Daoy (cell line): ENCODE data around the gene NDUFC2. TPM values are rescaled to one million over a fixed set of nuclear protein-coding genes. Genes with fewer than 3 reads are reported as not detected.

Source experiments
- DNase-seq: peaks from one replicate; pipeline ENCODE4 v3.0.0-alpha.2; 2015; ENCODE audit warnings: low read depth
- total RNA-seq: library from RNA; depleted of rRNA; stranded (reverse); fragments of >200 nt; shearing (Covaris generic); gene quantifications from 2 replicates; pipeline ENCODE4 v1.2.3, GENCODE V29; 2014; rRNA removed

The NDUFC2 gene
- total RNA-seq, 1 experiment from 2014 or later = 113 TPM

- peak; percentile 74 for DNase-seq
Observed at GRCh38 chr11:78030429-78031325, 49.0 kb downstream of the NDUFC2 start.

- peak; percentile 81 for DNase-seq
Observed at GRCh38 chr11:78028423-78028822, 51.2 kb downstream of the NDUFC2 start.

GRCh38 chr11:78027759-78028158 is 51.9 kb downstream of the NDUFC2 start:
- no peak for DNase-seq

GRCh38 chr11:78025378-78025777 is 54.3 kb downstream of the NDUFC2 start:
- DNase-seq = no peak

- no peak for DNase-seq
Observed at GRCh38 chr11:78023426-78023825, 56.2 kb downstream of the NDUFC2 start.

GRCh38 chr11:78022397-78023396 is 57.0 kb downstream of the NDUFC2 start, which contains the start of gene KCTD14:
KCTD14 (minus strand) TSS chr11:78023276; CDS start chr11:78023249, 27 bp downstream.
- peak; percentile 78 for DNase-seq

GRCh38 chr11:78021611-78022010 is 58.1 kb downstream of the NDUFC2 start:
- no peak for DNase-seq

- DNase-seq = no peak
Observed at GRCh38 chr11:78020246-78020645, 59.4 kb downstream of the NDUFC2 start.

GRCh38 chr11:78019808-78020207 is 59.9 kb downstream of the NDUFC2 start:
- peak; percentile 23 for DNase-seq

Other genes with a start within 250 kb of the NDUFC2 start
- gene INTS4, start 85.2 kb downstream of the NDUFC2 start, total RNA-seq = 35.9 and 55.1 TPM in 2 replicates
- gene KCTD14, start 56.6 kb downstream of the NDUFC2 start, total RNA-seq = 8.4 and 9.9 TPM in 2 replicates
- not detected in 2 replicates for gene THRSP, start 16.0 kb downstream of the NDUFC2 start, total RNA-seq
- 57.9 and 87.4 TPM in 2 replicates for gene ALG8, start 59.8 kb upstream of the NDUFC2 start, total RNA-seq
- 4.1 and 9.4 TPM in 2 replicates for gene KCTD21, start 108.8 kb upstream of the NDUFC2 start, total RNA-seq
- gene USP35, start 109.1 kb upstream of the NDUFC2 start, total RNA-seq = 1.8 and 2.3 TPM in 2 replicates